Liver (tissue), 9 donors: Measurements from ENCODE around the gene ACTN1. TPM values are rescaled to one million over a fixed set of nuclear protein-coding genes. Genes with fewer than 3 reads are reported as not detected.

ENCODE experiments used
- DNase-seq: peaks from one replicate; pipeline ENCODE4 v3.0.0-alpha.2; 2017; ENCODE audit warnings: low spot score
- H3K27ac ChIP-seq, 2 donors: one replicate each; pipeline ENCODE4 v1.7.0; 2013; ENCODE audit warnings: inconsistent platforms in 2 of 2, low read length in 2 of 2, control low read depth in 1 of 2, low read depth in 1 of 2, mild to moderate bottlenecking in 1 of 2
- H3K27me3 ChIP-seq, 4 donors: one replicate each; pipeline versions ENCODE4 v1.6.1 to v1.7.0; 2013; ENCODE audit warnings: low read length in 3 of 4, inconsistent platforms in 1 of 4, mild to moderate bottlenecking in 1 of 4, moderate library complexity in 1 of 4; ENCODE audit not compliant: control insufficient read depth in 4 of 4, insufficient read depth in 4 of 4
- H3K36me3 ChIP-seq, 4 donors: one replicate each; pipeline versions ENCODE4 v1.6.1 to v1.7.0; 2013; ENCODE audit warnings: low read length in 3 of 4, mild to moderate bottlenecking in 3 of 4, low read depth in 1 of 4, moderate library complexity in 1 of 4; ENCODE audit not compliant: control insufficient read depth in 4 of 4, insufficient read depth in 3 of 4
- H3K4me1 ChIP-seq, 4 donors: one replicate each; pipeline versions ENCODE4 v1.6.1 to v1.7.0; 2013; ENCODE audit warnings: low read length in 3 of 4, mild to moderate bottlenecking in 3 of 4, moderate library complexity in 1 of 4; ENCODE audit not compliant: control insufficient read depth in 4 of 4, insufficient read depth in 4 of 4
- H3K4me3 ChIP-seq, 3 donors: one replicate each; pipeline versions ENCODE4 v1.6.1 to v1.7.0; 2013; ENCODE audit warnings: low read length in 3 of 3, control low read depth in 1 of 3, low read depth in 1 of 3, mild to moderate bottlenecking in 1 of 3
- H3K9ac ChIP-seq, 2 donors: one replicate each; pipeline ENCODE4 v1.7.0; 2013; ENCODE audit warnings: low read length in 2 of 2, mild to moderate bottlenecking in 2 of 2, moderate library complexity in 2 of 2, control low read depth in 1 of 2, low read depth in 1 of 2
- H3K9me3 ChIP-seq, 4 donors: one replicate each; pipeline versions ENCODE4 v1.6.1 to v1.7.0; 2013; ENCODE audit warnings: low read length in 3 of 4; ENCODE audit not compliant: control insufficient read depth in 4 of 4
- ATF3 ChIP-seq: IDR thresholded peaks from 2 replicates; pipeline ENCODE4 v1.6.1; 2016; ENCODE audit warnings: antibody characterized with exemption
- EGR1 ChIP-seq, 2 donors: IDR thresholded peaks; 2 replicates each; pipeline ENCODE4 v1.6.1; 2016 to 2018; ENCODE audit warnings: antibody characterized with exemption in 2 of 2, low read depth in 2 of 2
- FOXA1 ChIP-seq: IDR thresholded peaks from 2 replicates; pipeline ENCODE4 v1.6.1; 2016; ENCODE audit warnings: antibody characterized with exemption
- FOXA2 ChIP-seq: IDR thresholded peaks from 2 replicates; pipeline ENCODE4 v1.6.1; 2016; ENCODE audit warnings: antibody characterized with exemption
- GABPA ChIP-seq, 2 donors: IDR thresholded peaks in 1 of 2; conservative IDR thresholded peaks in 1 of 2; 2 replicates each; pipeline ENCODE4 v1.6.1; 2016; ENCODE audit warnings: antibody characterized with exemption in 2 of 2, mild to moderate bottlenecking in 1 of 2, moderate library complexity in 1 of 2
- HNF4A ChIP-seq, 2 donors: conservative IDR thresholded peaks; 2 replicates each; pipeline ENCODE4 v1.6.1; 2016; ENCODE audit warnings: antibody characterized with exemption in 2 of 2, mild to moderate bottlenecking in 2 of 2
- HNF4G ChIP-seq: IDR thresholded peaks from 2 replicates; pipeline ENCODE4 v1.6.1; 2016; ENCODE audit warnings: antibody characterized with exemption
- JUND ChIP-seq, 2 donors: IDR thresholded peaks; 2 replicates each; pipeline ENCODE4 v1.6.1; 2016; ENCODE audit warnings: antibody characterized with exemption in 2 of 2
- NR2F2 ChIP-seq: IDR thresholded peaks from 2 replicates; pipeline ENCODE4 v1.6.1; 2016; ENCODE audit warnings: antibody characterized with exemption
- RAD21 ChIP-seq, 2 donors: IDR thresholded peaks; 2 replicates each; pipeline ENCODE4 v1.6.1; 2016; ENCODE audit warnings: antibody characterized with exemption in 2 of 2, mild to moderate bottlenecking in 2 of 2
- SP1 ChIP-seq: IDR thresholded peaks from 2 replicates; pipeline ENCODE4 v1.6.1; 2018; ENCODE audit warnings: antibody characterized with exemption, mild to moderate bottlenecking
- TAF1 ChIP-seq: conservative IDR thresholded peaks from 2 replicates; pipeline ENCODE4 v1.6.1; 2016; ENCODE audit warnings: antibody characterized with exemption, mild to moderate bottlenecking
- YY1 ChIP-seq: IDR thresholded peaks from 2 replicates; pipeline ENCODE4 v1.6.1; 2016; ENCODE audit warnings: antibody characterized with exemption, mild to moderate bottlenecking
- ZBTB33 ChIP-seq: IDR thresholded peaks from 2 replicates; pipeline ENCODE4 v1.6.1; 2016; ENCODE audit warnings: antibody characterized with exemption
- WGBS: extraction: QIAGEN DNeasy Blood & Tissue Kit; methylation state at CpG from one replicate; pipeline ENCODE4 v1.1.7; 2013; 5-methylcytosine and 5-hydroxymethylcytosine counted together
- polyA plus RNA-seq, 2 donors: library from polyadenylated mRNA; stranded (reverse) in 1 of 2; unstranded in 1 of 2; fragments of 200-250 nt in 1 of 2; fragments of >200 nt in 1 of 2; fragmentation: Nextera tagmentation in 1 of 2; extraction: Ambion mirVana in 1 of 2; gene quantifications; one replicate each; pipeline versions ENCODE4 v1.2.1 to v1.2.3, GENCODE V29; 2013 to 2015
- total RNA-seq, 2 donors: library from RNA; depleted of rRNA; stranded (reverse); fragments of >200 nt; gene quantifications; one replicate each; pipeline ENCODE4 v1.2.3, GENCODE V29; 2014
- TF ChIP-seq, protein P1 (sequence below): IDR thresholded peaks from 2 replicates; pipeline ENCODE4 v1.6.1; 2016; ENCODE audit warnings: antibody characterized with exemption
- TF ChIP-seq, protein P2 (sequence below): IDR thresholded peaks from 2 replicates; pipeline ENCODE4 v1.6.1; 2016; ENCODE audit warnings: antibody characterized with exemption, mild to moderate bottlenecking
- TF ChIP-seq, protein P3 (sequence below): fragments of 150-350 bp; IDR thresholded peaks from 2 replicates; pipeline ENCODE4 v1.5.1; 2017; ENCODE audit warnings: improper control_type of control experiment, low read depth, low read length; ENCODE audit not compliant: missing input control
- donor health status: healthy.
- donor health status: healthy.
- donor health status: healthy.
- donor health status: healthy.
- donor health status: healthy.

ACTN1 gene
- total and polyA plus RNA-seq, 4 donors: 36.2 to 100 (median 63.1) TPM

DNA sequence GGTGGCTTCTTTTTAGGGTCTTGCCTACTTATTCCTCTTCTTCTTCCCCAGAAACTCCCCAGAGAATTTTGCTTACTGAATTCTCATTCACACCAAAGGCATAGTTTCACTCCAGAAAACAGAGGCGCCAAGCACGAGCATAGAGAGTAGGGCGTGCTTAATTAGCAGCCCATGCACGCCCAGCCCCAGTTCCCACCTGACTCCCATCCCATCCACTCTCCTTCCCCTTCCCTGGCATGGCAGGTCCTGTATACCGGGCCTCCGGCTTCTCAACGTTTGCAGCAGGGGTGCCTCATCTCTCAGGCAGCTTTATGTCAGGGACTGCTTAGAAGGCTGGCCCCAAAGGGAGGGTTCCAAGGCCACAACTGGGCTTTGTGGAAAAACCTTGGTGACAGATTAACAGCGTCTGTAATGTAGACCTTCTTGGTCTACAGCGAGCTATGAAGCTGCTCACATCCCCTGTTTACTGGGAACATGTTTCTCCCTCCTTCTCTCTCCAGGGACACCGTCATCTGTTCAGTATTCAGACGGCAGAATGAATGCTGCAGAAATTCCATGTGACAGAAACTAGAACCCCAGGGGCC lies 62.7 kb downstream of the ACTN1 start:
- H3K4me3 ChIP-seq: no peak overlapping the region
- no peak overlapping the region for H3K27ac ChIP-seq
- H3K36me3 ChIP-seq: peaks cover 8 to 36% (median 29%) of the 10 kb centered on the region in 4 donors
- no peaks in the 10 kb centered on the region for H3K4me1 ChIP-seq
- 93% methylated on average over 11 of the region's 11 CpGs for WGBS
- no peak for DNase-seq
- TF ChIP-seq ZBTB33: no peak
- TF ChIP-seq GABPA (IDR thresholded peaks at IDR 0.05 in 1 of 2, conservative IDR thresholded peaks at IDR 0.05 in 1 of 2): no peak
- TF ChIP-seq, protein P1, sequence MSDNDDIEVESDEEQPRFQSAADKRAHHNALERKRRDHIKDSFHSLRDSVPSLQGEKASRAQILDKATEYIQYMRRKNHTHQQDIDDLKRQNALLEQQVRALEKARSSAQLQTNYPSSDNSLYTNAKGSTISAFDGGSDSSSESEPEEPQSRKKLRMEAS: no peak
- TF ChIP-seq HNF4G: no peak
- no peak overlapping the region for H3K9ac ChIP-seq
- H3K9me3 ChIP-seq: no peaks in the 10 kb centered on the region
- H3K27me3 ChIP-seq: no peaks in the 10 kb centered on the region

- Histone ChIP-seq H3K27ac (no peak overlapping the region), H3K36me3 (peaks cover 9 to 44% (median 29%) of the 10 kb centered on the region in 4 donors), H3K9ac (no peak overlapping the region), H3K4me3 (no peak overlapping the region), H3K4me1 (no peaks in the 10 kb centered on the region), H3K9me3 (no peaks in the 10 kb centered on the region), H3K27me3 (no peaks in the 10 kb centered on the region)
- 93% methylated on average over 3 of the region's 3 CpGs for WGBS
- TF ChIP-seq GABPA (IDR thresholded peaks at IDR 0.05 in 1 of 2, conservative IDR thresholded peaks at IDR 0.05 in 1 of 2) (no peak), TAF1 (no peak)
- no peak for DNase-seq
Observed at GRCh38 chr14:68913516-68913915, 65.6 kb downstream of the ACTN1 start.

GRCh38 chr14:68911594-68912227 lies 67.4 kb downstream of the ACTN1 start:
- Histone ChIP-seq H3K36me3 (peaks cover 14 to 41% (median 30%) of the 10 kb centered on the region in 4 donors), H3K4me3 (no peak overlapping the region), H3K27ac (peak overlapping the region in 1 of 2 donors; percentile 23), H3K9ac (no peak overlapping the region), H3K9me3 (no peaks in the 10 kb centered on the region), H3K4me1 (no peaks in the 10 kb centered on the region), H3K27me3 (no peaks in the 10 kb centered on the region)
- WGBS: 40% methylated on average over 12 of the region's 12 CpGs
- DNase-seq: peak; percentile 74
- TF ChIP-seq TAF1 (no peak), SP1 (no peak), JUND (IDR thresholded peaks at IDR 0.05) (no peak), FOXA1 (no peak), NR2F2 (no peak), HNF4A (conservative IDR thresholded peaks at IDR 0.05) (peak in 1 of 2 donors; percentile 3), YY1 (peak; percentile 44), RAD21 (IDR thresholded peaks at IDR 0.05) (peak; percentile 99 to 100), FOXA2 (no peak), ATF3 (no peak), EGR1 (IDR thresholded peaks at IDR 0.05; ENCODE audit: low read depth in 2 of 2) (no peak)
- TF ChIP-seq, protein P2, sequence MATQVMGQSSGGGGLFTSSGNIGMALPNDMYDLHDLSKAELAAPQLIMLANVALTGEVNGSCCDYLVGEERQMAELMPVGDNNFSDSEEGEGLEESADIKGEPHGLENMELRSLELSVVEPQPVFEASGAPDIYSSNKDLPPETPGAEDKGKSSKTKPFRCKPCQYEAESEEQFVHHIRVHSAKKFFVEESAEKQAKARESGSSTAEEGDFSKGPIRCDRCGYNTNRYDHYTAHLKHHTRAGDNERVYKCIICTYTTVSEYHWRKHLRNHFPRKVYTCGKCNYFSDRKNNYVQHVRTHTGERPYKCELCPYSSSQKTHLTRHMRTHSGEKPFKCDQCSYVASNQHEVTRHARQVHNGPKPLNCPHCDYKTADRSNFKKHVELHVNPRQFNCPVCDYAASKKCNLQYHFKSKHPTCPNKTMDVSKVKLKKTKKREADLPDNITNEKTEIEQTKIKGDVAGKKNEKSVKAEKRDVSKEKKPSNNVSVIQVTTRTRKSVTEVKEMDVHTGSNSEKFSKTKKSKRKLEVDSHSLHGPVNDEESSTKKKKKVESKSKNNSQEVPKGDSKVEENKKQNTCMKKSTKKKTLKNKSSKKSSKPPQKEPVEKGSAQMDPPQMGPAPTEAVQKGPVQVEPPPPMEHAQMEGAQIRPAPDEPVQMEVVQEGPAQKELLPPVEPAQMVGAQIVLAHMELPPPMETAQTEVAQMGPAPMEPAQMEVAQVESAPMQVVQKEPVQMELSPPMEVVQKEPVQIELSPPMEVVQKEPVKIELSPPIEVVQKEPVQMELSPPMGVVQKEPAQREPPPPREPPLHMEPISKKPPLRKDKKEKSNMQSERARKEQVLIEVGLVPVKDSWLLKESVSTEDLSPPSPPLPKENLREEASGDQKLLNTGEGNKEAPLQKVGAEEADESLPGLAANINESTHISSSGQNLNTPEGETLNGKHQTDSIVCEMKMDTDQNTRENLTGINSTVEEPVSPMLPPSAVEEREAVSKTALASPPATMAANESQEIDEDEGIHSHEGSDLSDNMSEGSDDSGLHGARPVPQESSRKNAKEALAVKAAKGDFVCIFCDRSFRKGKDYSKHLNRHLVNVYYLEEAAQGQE: no peak
- TF ChIP-seq, protein P3, sequence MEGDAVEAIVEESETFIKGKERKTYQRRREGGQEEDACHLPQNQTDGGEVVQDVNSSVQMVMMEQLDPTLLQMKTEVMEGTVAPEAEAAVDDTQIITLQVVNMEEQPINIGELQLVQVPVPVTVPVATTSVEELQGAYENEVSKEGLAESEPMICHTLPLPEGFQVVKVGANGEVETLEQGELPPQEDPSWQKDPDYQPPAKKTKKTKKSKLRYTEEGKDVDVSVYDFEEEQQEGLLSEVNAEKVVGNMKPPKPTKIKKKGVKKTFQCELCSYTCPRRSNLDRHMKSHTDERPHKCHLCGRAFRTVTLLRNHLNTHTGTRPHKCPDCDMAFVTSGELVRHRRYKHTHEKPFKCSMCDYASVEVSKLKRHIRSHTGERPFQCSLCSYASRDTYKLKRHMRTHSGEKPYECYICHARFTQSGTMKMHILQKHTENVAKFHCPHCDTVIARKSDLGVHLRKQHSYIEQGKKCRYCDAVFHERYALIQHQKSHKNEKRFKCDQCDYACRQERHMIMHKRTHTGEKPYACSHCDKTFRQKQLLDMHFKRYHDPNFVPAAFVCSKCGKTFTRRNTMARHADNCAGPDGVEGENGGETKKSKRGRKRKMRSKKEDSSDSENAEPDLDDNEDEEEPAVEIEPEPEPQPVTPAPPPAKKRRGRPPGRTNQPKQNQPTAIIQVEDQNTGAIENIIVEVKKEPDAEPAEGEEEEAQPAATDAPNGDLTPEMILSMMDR: peak; percentile 99
- TF ChIP-seq, protein P1: no peak
